Ectodermal cell (in vitro differentiated cells): ENCODE measurements around the gene MFAP5.

ENCODE experiments used
- H3K27ac ChIP-seq: 2 replicates; pipeline ENCODE4 v1.7.0; 2013; ENCODE audit warnings: mild to moderate bottlenecking, low read depth, low read length; ENCODE audit not compliant: insufficient read depth, poor library complexity, severe bottlenecking
- H3K27me3 ChIP-seq: 2 replicates; pipeline ENCODE4 v1.7.0; 2013; ENCODE audit warnings: mild to moderate bottlenecking, low read length; ENCODE audit not compliant: insufficient read depth, control insufficient read depth, poor library complexity, severe bottlenecking
- H3K36me3 ChIP-seq: one replicate; pipeline ENCODE4 v1.7.0; 2013; ENCODE audit warnings: low read length; ENCODE audit not compliant: control insufficient read depth, insufficient read depth
- H3K4me1 ChIP-seq: one replicate; pipeline ENCODE4 v1.7.0; 2013; ENCODE audit warnings: low read length; ENCODE audit not compliant: control insufficient read depth, insufficient read depth
- H3K4me3 ChIP-seq: 2 replicates; pipeline ENCODE4 v1.7.0; 2013; ENCODE audit warnings: low read depth, low read length, control low read depth; ENCODE audit not compliant: insufficient read depth
- H3K9me3 ChIP-seq: 2 replicates; pipeline ENCODE4 v1.7.0; 2013; ENCODE audit warnings: mild to moderate bottlenecking, low read length, moderate library complexity; ENCODE audit not compliant: control insufficient read depth
- WGBS, 2 experiments: methylation state at CpG; one replicate each; pipeline ENCODE4 v1.1.7; 2013; ENCODE audit warnings: missing lambda C conversion rate in 2 of 2; 5-methylcytosine and 5-hydroxymethylcytosine counted together

The MFAP5 gene

DNA sequence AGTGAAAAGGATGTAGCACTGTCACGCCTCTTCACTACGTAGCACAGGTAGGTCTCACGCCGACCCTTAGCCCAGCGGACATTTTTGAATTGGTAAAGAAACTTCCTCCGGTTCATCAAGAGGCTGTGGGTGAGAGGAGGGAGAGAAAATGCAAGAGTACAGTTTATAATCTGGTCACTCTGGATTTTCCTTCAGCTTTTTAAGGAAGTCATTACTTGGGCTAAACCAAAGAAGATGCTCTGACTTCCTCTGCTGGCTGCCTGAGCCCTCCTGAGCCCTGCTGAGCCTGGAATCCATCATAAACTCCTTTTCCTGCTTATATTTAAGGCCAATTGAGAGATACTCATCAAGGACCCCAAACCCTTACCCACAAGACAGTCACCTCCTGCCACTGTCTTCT, 55.7 kb downstream of the MFAP5 start:
- H3K4me3 ChIP-seq: no peak overlapping the region
- 95 to 96% methylated on average over 6 of the region's 6 CpGs for WGBS, 2 experiments

DNA sequence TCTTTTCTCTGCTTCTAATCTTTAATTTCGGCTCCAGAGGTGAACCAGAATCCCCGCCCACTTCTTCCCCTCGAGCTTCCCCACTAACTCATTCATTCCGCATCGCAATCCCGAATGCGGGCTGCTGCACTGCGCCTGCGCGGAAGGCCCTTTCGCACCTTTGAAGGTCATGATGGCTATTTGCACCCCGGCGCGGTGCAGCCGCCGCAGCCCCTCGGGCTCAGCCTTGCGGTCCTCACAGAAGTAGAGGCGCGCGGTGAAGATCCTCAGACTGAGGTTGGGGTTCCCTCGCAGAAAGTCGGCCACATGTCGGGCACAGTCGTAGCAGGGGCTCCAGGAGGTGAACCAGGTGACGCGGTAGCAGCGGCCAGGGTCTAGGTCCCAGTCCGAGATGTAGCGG, 57.6 kb downstream of the MFAP5 start:
- H3K27me3 ChIP-seq: no peaks in the 10 kb centered on the region
- no peak overlapping the region for H3K27ac ChIP-seq
- no peaks in the 10 kb centered on the region for H3K4me1 ChIP-seq
- WGBS, 2 experiments: 96 to 97% methylated on average over 30 of the region's 30 CpGs
- no peaks in the 10 kb centered on the region for H3K9me3 ChIP-seq
- H3K4me3 ChIP-seq: no peak overlapping the region
- H3K36me3 ChIP-seq: no peaks in the 10 kb centered on the region

More for the DNA sequence above, 55.7 kb downstream of the MFAP5 start:
- Histone ChIP-seq H3K4me1 (no peaks in the 10 kb centered on the region), H3K27me3 (no peaks in the 10 kb centered on the region), H3K27ac (no peak overlapping the region), H3K36me3 (no peaks in the 10 kb centered on the region), H3K9me3 (no peaks in the 10 kb centered on the region)

DNA sequence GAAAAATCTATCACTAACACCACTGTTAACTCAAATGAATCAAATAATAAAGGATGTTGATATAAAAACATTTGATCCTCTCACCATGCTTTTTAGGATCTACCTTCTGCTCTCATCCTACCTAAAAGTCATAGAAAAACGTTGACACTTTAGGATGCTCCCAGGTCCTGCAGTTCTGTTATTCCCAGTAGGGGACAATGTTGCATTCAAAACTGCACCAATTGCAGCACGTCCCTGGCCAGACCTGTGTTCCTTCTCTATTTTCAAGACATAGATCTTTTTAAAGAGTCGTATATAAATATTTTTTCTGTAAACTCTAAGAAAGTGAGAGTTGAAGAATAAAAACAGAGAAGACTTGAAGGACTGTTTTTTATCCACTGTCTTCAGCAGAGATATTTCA, 58.8 kb downstream of the MFAP5 start:
- Histone ChIP-seq H3K27me3 (no peaks in the 10 kb centered on the region), H3K4me1 (no peaks in the 10 kb centered on the region), H3K36me3 (no peaks in the 10 kb centered on the region), H3K9me3 (no peaks in the 10 kb centered on the region), H3K27ac (no peak overlapping the region), H3K4me3 (no peak overlapping the region)
- WGBS, 2 experiments: 53 to 56% methylated on average over 2 to 3 of the region's 3 CpGs

DNA sequence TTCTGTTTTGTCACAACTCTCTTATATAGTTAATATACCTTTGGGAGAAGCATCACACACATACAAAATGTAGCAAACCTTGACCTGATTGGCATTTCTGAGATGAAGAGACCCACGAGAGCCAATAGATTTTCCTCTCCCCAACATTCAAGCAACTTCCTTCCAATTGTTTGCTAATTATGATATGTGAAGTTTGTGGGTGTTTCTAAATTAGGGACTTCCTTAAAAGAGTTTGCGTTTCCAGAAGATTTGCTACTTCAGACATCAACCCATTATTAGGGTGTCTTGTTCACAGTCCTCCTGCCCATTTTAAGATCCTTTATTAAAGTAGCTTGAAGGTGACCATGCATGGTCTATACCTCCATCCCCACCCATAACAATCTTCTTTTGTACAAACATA, 59.3 kb downstream of the MFAP5 start:
- Histone ChIP-seq H3K27ac (no peak overlapping the region), H3K36me3 (no peaks in the 10 kb centered on the region), H3K9me3 (no peaks in the 10 kb centered on the region), H3K27me3 (no peaks in the 10 kb centered on the region), H3K4me3 (no peak overlapping the region), H3K4me1 (no peaks in the 10 kb centered on the region)
- WGBS, 2 experiments: 88 to 90% methylated on average over 2 of the region's 2 CpGs

DNA sequence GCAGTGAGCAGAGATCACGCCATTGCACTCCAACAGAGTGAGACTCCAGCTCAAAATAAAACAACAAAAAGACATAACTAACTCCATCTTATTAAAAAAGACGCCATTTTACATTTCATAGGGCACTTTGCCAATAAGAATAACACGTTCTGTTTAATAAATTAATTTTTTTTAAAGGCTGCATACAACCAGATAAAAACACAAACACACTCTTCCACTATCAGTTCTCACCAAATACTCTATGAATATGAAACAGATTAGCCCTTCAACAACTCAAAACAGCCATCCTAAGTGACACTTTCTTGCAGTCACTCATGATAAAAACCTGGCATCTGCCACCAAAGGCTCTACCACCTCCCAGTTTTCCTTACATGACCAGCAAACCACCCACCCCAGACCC, 66.1 kb downstream of the MFAP5 start:
- 89 to 95% methylated on average over 3 of the region's 3 CpGs for WGBS, 2 experiments
- H3K27me3 ChIP-seq: no peaks in the 10 kb centered on the region
- H3K4me1 ChIP-seq: no peaks in the 10 kb centered on the region
- H3K27ac ChIP-seq: no peak overlapping the region
- no peaks in the 10 kb centered on the region for H3K9me3 ChIP-seq
- no peaks in the 10 kb centered on the region for H3K36me3 ChIP-seq
- H3K4me3 ChIP-seq: no peak overlapping the region
